ENCODE results near the gene CREB1. TPM values are rescaled to one million over a fixed set of nuclear protein-coding genes. Genes with fewer than 3 reads are reported as not detected.

CREB1 gene
- total and polyA plus RNA-seq, 9 of the 15 experiments (the other 6 are each of a cell fraction or from before 2014, with no cell fraction given) = 8.9 to 51.3 (median 19.5) TPM

DNA sequence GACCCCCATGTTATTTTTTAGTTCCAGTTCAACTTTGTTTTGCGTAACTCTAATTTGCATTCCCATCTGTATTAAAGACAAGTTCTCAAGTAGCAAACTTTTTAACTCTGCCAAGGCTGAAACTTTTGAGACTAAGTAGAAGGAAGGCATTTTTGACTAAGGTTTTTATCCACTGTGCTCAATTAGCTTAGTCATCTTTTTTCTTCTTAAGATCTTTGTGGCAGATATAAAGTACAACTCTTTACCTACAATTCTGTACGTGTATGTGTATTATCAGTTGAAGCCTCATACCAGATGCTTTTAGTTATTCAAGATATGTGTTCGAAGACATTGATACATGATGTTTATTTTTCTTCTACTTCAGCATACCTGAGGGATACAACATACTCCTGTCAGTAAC, 41.6 kb downstream of the CREB1 start:
- POLR2A ChIA-PET = no interaction called here
- in situ Hi-C loops (cut with MboI) = no loop called here
- CTCF ChIA-PET (ENCODE audit: low intra/inter-chr PET ratio) = no interaction called here
- H3K27me3 ChIP-seq (ENCODE audit: control insufficient read depth in 2 of 2, insufficient read depth in 2 of 2, low read length in 2 of 2) = no peaks in the 10 kb centered on the region
- H3K9me3 ChIP-seq (replicated peaks; ENCODE audit: control insufficient read depth, insufficient read depth, low read depth, low read length) = no peaks in the 10 kb centered on the region
- H3K79me2 ChIP-seq (ENCODE audit: control insufficient read depth, insufficient read depth, low read length) = no peaks in the 10 kb centered on the region
- WGBS (ENCODE audit: insufficient coverage, low coverage, missing lambda C conversion rate) = 37% methylated on average over 3 of the region's 3 CpGs
- intact Hi-C loops (cut with micrococcal nuclease) = no loop called here
- no peaks in the 10 kb centered on the region for H3K9me1 ChIP-seq (ENCODE audit: control insufficient read depth, insufficient read depth, low read length)
- H3K4me3 ChIP-seq = no peak overlapping the region
- H3K27ac ChIP-seq (ENCODE audit: extremely low read depth, low read depth, low read length) = no peak overlapping the region
- ATAC-seq (no peak; the same call in 2 of the 3 replicates), DNase-seq (ENCODE audit: extremely low read depth in 1 of 4, low spot score in 3 of 4) (no peak), FAIRE-seq (no peak)
- no TSS peak for BruUV-seq (replicated peaks)
- H3K4me2 ChIP-seq (ENCODE audit: insufficient read depth, low read length) = no peak overlapping the region
- peaks cover 77% of the 10 kb centered on the region for H3K36me3 ChIP-seq (ENCODE audit: control insufficient read depth, insufficient read depth, low read length)
- H3K4me1 ChIP-seq (replicated peaks in 1 of 2; ENCODE audit: control insufficient read depth in 2 of 2, insufficient read depth in 2 of 2, low read length in 2 of 2) = no peaks in the 10 kb centered on the region; a peak in 1 of 5 replicates
- no peak overlapping the region for H3K9ac ChIP-seq (ENCODE audit: insufficient read depth in 1 of 2, low read depth in 2 of 2, low read length in 2 of 2)
- no peaks in the 10 kb centered on the region for H4K20me1 ChIP-seq (replicated peaks; ENCODE audit: control insufficient read depth, insufficient read depth, low read length)
- no peak overlapping the region for H2AFZ ChIP-seq (ENCODE audit: low read depth, low read length)
- TF ChIP-seq, protein P1, sequence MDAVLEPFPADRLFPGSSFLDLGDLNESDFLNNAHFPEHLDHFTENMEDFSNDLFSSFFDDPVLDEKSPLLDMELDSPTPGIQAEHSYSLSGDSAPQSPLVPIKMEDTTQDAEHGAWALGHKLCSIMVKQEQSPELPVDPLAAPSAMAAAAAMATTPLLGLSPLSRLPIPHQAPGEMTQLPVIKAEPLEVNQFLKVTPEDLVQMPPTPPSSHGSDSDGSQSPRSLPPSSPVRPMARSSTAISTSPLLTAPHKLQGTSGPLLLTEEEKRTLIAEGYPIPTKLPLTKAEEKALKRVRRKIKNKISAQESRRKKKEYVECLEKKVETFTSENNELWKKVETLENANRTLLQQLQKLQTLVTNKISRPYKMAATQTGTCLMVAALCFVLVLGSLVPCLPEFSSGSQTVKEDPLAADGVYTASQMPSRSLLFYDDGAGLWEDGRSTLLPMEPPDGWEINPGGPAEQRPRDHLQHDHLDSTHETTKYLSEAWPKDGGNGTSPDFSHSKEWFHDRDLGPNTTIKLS (IDR thresholded peaks at IDR 0.05; ENCODE audit: borderline replicate concordance, low read depth) = no peak
- TF ChIP-seq SETDB1 (IDR thresholded peaks at IDR 0.05; ENCODE audit: low read length) (no peak), DNMT1 (IDR thresholded peaks at IDR 0.05) (no peak), NFE2 (IDR thresholded peaks at IDR 0.05; ENCODE audit: low read depth) (peak; percentile 59), GABPA (tag; conservative IDR thresholded peaks at IDR 0.05; ENCODE audit: low read depth) (no peak), NR2C1 (IDR thresholded peaks at IDR 0.05) (no peak), NR2C1 (tag; IDR thresholded peaks at IDR 0.05) (no peak), NONO (IDR thresholded peaks at IDR 0.05; ENCODE audit: low read depth in 2 of 2, low read length in 1 of 2) (no peak), MAFK (IDR thresholded peaks at IDR 0.05; ENCODE audit: low read length) (peak; percentile 48; the same call in 1 of the 2 replicates), BRD9 (IDR thresholded peaks at IDR 0.05; ENCODE audit: low read depth, partially characterized antibody) (no peak), HSF4 (CRISPR knock-in tag; IDR thresholded peaks at IDR 0.05; ENCODE audit: borderline replicate concordance) (no peak)
- TF ChIP-seq, protein P2, sequence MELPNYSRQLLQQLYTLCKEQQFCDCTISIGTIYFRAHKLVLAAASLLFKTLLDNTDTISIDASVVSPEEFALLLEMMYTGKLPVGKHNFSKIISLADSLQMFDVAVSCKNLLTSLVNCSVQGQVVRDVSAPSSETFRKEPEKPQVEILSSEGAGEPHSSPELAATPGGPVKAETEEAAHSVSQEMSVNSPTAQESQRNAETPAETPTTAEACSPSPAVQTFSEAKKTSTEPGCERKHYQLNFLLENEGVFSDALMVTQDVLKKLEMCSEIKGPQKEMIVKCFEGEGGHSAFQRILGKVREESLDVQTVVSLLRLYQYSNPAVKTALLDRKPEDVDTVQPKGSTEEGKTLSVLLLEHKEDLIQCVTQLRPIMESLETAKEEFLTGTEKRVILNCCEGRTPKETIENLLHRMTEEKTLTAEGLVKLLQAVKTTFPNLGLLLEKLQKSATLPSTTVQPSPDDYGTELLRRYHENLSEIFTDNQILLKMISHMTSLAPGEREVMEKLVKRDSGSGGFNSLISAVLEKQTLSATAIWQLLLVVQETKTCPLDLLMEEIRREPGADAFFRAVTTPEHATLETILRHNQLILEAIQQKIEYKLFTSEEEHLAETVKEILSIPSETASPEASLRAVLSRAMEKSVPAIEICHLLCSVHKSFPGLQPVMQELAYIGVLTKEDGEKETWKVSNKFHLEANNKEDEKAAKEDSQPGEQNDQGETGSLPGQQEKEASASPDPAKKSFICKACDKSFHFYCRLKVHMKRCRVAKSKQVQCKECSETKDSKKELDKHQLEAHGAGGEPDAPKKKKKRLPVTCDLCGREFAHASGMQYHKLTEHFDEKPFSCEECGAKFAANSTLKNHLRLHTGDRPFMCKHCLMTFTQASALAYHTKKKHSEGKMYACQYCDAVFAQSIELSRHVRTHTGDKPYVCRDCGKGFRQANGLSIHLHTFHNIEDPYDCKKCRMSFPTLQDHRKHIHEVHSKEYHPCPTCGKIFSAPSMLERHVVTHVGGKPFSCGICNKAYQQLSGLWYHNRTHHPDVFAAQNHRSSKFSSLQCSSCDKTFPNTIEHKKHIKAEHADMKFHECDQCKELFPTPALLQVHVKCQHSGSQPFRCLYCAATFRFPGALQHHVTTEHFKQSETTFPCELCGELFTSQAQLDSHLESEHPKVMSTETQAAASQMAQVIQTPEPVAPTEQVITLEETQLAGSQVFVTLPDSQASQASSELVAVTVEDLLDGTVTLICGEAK (IDR thresholded peaks at IDR 0.05) = no peak
- TF ChIP-seq, protein P2 (CRISPR knock-in tag; IDR thresholded peaks at IDR 0.05) = no peak

Data from K562 (cell line).